ENCODE results near the gene INTS6L. TPM values are rescaled to one million over a fixed set of nuclear protein-coding genes. Genes with fewer than 3 reads are reported as not detected.

The INTS6L gene
- 2.5 and 5.4 TPM in 2 replicates for total RNA-seq

GRCh38 chrX:135520553-135521404 lies at the start of gene INTS6L:
Gene INTS6L (plus strand): TSS chrX:135520660. CDS start chrX:135520993, 333 bp downstream.

Other genes starting within 250 kb of the INTS6L start
- gene ETDC, start 211.2 kb upstream of the INTS6L start, total RNA-seq = not detected in 2 replicates
- gene ZNF75D, start 176.6 kb upstream of the INTS6L start, total RNA-seq = 4.4 and 7.3 TPM in 2 replicates
- gene ZNF449, start 175.9 kb upstream of the INTS6L start, total RNA-seq = 5.6 and 10.4 TPM in 2 replicates
- gene SMIM10L2A, start 98.7 kb upstream of the INTS6L start, total RNA-seq = under 0.01 and 1.7 TPM in 2 replicates
- gene CT45A1, start 193.0 kb downstream of the INTS6L start, total RNA-seq = not detected in 2 replicates
- gene CT45A3, start 247.5 kb downstream of the INTS6L start, total RNA-seq = not detected in 2 replicates